H9 (cell line): ENCODE measurements around the gene DENND1A. TPM values are rescaled to one million over a fixed set of nuclear protein-coding genes. Genes with fewer than 3 reads are reported as not detected.

Source experiments
- DNase-seq: peaks from one replicate; pipeline ENCODE4 v3.0.0-alpha.2; 2017
- H2AFZ ChIP-seq: one replicate; pipeline ENCODE4 v1.6.1; 2013; ENCODE audit warnings: mild to moderate bottlenecking, low read length, control low read depth, moderate library complexity
- H2AK5ac ChIP-seq: 2 replicates; pipeline ENCODE4 v1.6.1; 2013; ENCODE audit warnings: low read length, control low read depth, mixed read lengths; ENCODE audit not compliant: insufficient read length
- H2BK120ac ChIP-seq: one replicate; pipeline ENCODE4 v1.6.1; 2013; ENCODE audit warnings: low read depth, mild to moderate bottlenecking, low read length, control low read depth, inconsistent platforms; ENCODE audit not compliant: poor library complexity, severe bottlenecking
- H2BK12ac ChIP-seq: 2 replicates; pipeline ENCODE4 v1.6.1; 2013; ENCODE audit warnings: low read length, control low read depth, mixed read lengths, low read depth; ENCODE audit not compliant: insufficient read length
- H2BK15ac ChIP-seq: 2 replicates; pipeline ENCODE4 v1.6.1; 2013; ENCODE audit warnings: low read depth, low read length, control low read depth
- H2BK20ac ChIP-seq: one replicate; pipeline ENCODE4 v1.6.1; 2013; ENCODE audit warnings: low read depth, mild to moderate bottlenecking, low read length, control low read depth, inconsistent platforms; ENCODE audit not compliant: poor library complexity, severe bottlenecking
- H2BK5ac ChIP-seq: 2 replicates; pipeline ENCODE4 v1.6.1; 2013; ENCODE audit warnings: low read length, control low read depth, mixed read lengths; ENCODE audit not compliant: insufficient read length
- H3K14ac ChIP-seq: 2 replicates; pipeline ENCODE4 v1.6.1; 2013; ENCODE audit warnings: low read length, control low read depth; ENCODE audit not compliant: insufficient read depth
- H3K18ac ChIP-seq: 2 replicates; pipeline ENCODE4 v1.6.1; 2013; ENCODE audit warnings: low read depth, mild to moderate bottlenecking, mixed read lengths, low read length, control low read depth; ENCODE audit not compliant: insufficient read length
- H3K23ac ChIP-seq: 2 replicates; pipeline ENCODE4 v1.6.1; 2013; ENCODE audit warnings: low read length, control low read depth, mixed read lengths, low read depth; ENCODE audit not compliant: insufficient read length
- H3K23me2 ChIP-seq: 2 replicates; pipeline ENCODE4 v1.6.1; 2013; ENCODE audit warnings: low read depth, mild to moderate bottlenecking, mixed read lengths, low read length, control low read depth; ENCODE audit not compliant: insufficient read length, poor library complexity, severe bottlenecking
- H3K27ac ChIP-seq: 2 replicates; pipeline ENCODE4 v1.5.1; 2013; ENCODE audit warnings: low read length, control low read depth, mixed read lengths, low read depth; ENCODE audit not compliant: insufficient read length
- H3K27me3 ChIP-seq: 2 replicates; pipeline ENCODE4 v1.6.1; 2013; ENCODE audit warnings: low read length, control low read depth, inconsistent platforms; ENCODE audit not compliant: insufficient read depth
- H3K4ac ChIP-seq: 2 replicates; pipeline ENCODE4 v1.6.1; 2013; ENCODE audit warnings: low read depth, mild to moderate bottlenecking, control low read depth, inconsistent platforms, low read length, moderate library complexity
- H3K4me1 ChIP-seq: 2 replicates; pipeline ENCODE4 v1.6.1; 2013; ENCODE audit warnings: low read length, control low read depth, inconsistent platforms; ENCODE audit not compliant: insufficient read depth
- H3K4me2 ChIP-seq: 2 replicates; pipeline ENCODE4 v1.6.1; 2013; ENCODE audit warnings: low read length, control low read depth, mixed read lengths; ENCODE audit not compliant: insufficient read length, insufficient read depth
- H3K56ac ChIP-seq: 2 replicates; pipeline ENCODE4 v1.6.1; 2013; ENCODE audit warnings: low read depth, mild to moderate bottlenecking, mixed read lengths, low read length, control low read depth; ENCODE audit not compliant: insufficient read length
- H3K79me1 ChIP-seq: 2 replicates; pipeline ENCODE4 v1.6.1; 2013; ENCODE audit warnings: low read depth, mild to moderate bottlenecking, moderate library complexity, low read length, control low read depth, inconsistent platforms; ENCODE audit not compliant: insufficient read depth, poor library complexity, severe bottlenecking
- H3K79me2 ChIP-seq: 2 replicates; pipeline ENCODE4 v1.6.1; 2013; ENCODE audit warnings: low read length, control low read depth, inconsistent platforms; ENCODE audit not compliant: insufficient read depth
- H3K9ac ChIP-seq: 2 replicates; pipeline ENCODE4 v1.6.1; 2013; ENCODE audit warnings: low read length, control low read depth, mixed read lengths; ENCODE audit not compliant: insufficient read length; ENCODE audit errors: extremely low read depth
- H3K9me3 ChIP-seq: one replicate; pipeline ENCODE4 v1.6.1; 2013; ENCODE audit warnings: low read depth, low read length, inconsistent platforms; ENCODE audit not compliant: control insufficient read depth
- H3T11ph ChIP-seq: one replicate; pipeline ENCODE4 v1.6.1; 2013; ENCODE audit warnings: mild to moderate bottlenecking, low read length, control low read depth, inconsistent platforms
- H4K20me1 ChIP-seq: one replicate; pipeline ENCODE4 v1.6.1; 2013; ENCODE audit not compliant: control insufficient read depth, insufficient read length, insufficient read depth
- H4K5ac ChIP-seq: 2 replicates; pipeline ENCODE4 v1.6.1; 2013; ENCODE audit warnings: low read depth, mild to moderate bottlenecking, mixed read lengths, low read length, control low read depth; ENCODE audit not compliant: insufficient read length
- H4K8ac ChIP-seq: replicated peaks from 2 replicates; pipeline ENCODE4 v1.6.1; 2013; ENCODE audit warnings: low read length, control low read depth, mixed read lengths, low read depth; ENCODE audit not compliant: insufficient read length
- H4K91ac ChIP-seq: 2 replicates; pipeline ENCODE4 v1.6.1; 2013; ENCODE audit warnings: low read depth, mild to moderate bottlenecking, moderate library complexity, mixed read lengths, low read length, control low read depth; ENCODE audit not compliant: insufficient read length
- H3K27ac Mint-ChIP-seq, 3 experiments: 2 replicates in 2 of 3; 3 replicates in 1 of 3; pipeline ENCODE4 v1.8.0; 2020 to 2021; ENCODE audit warnings: mixed read lengths in 3 of 3, mild to moderate bottlenecking in 1 of 3, moderate library complexity in 1 of 3
- H3K27me3 Mint-ChIP-seq: 2 replicates; pipeline ENCODE4 v1.8.0; 2021; ENCODE audit warnings: low read depth, mild to moderate bottlenecking, moderate library complexity, mixed read lengths
- H3K36me3 Mint-ChIP-seq, 3 experiments: 2 replicates in 2 of 3; 3 replicates in 1 of 3; pipeline ENCODE4 v1.8.0; 2020 to 2021; ENCODE audit warnings: low read depth in 3 of 3, mixed read lengths in 3 of 3; ENCODE audit not compliant: insufficient read depth in 1 of 3
- H3K4me1 Mint-ChIP-seq, 2 experiments: 2 replicates each; pipeline ENCODE4 v1.8.0; 2020; ENCODE audit warnings: mixed read lengths in 2 of 2
- H3K4me3 Mint-ChIP-seq, 2 experiments: 2 replicates in 1 of 2; 3 replicates in 1 of 2; pipeline ENCODE4 v1.8.0; 2020 to 2021; ENCODE audit warnings: mild to moderate bottlenecking in 2 of 2, mixed read lengths in 2 of 2, moderate library complexity in 1 of 2
- H3K9me3 Mint-ChIP-seq, 2 experiments: 2 replicates in 1 of 2; 3 replicates in 1 of 2; pipeline ENCODE4 v1.8.0; 2020; ENCODE audit warnings: mild to moderate bottlenecking in 2 of 2, mixed read lengths in 2 of 2, moderate library complexity in 1 of 2
- CTCF ChIP-seq: fragments of 200-600 bp; sonication (generic); conservative IDR thresholded peaks from 3 replicates; pipeline ENCODE4 v1.8.0; 2021; ENCODE audit warnings: antibody characterized with exemption, mild to moderate bottlenecking
- total RNA-seq: library from RNA; stranded (reverse); gene quantifications from 2 replicates; pipeline ENCODE4 v1.2.1, GENCODE V29; 2021

Gene DENND1A
- total RNA-seq, 1 experiment from 2014 or later, result 20.4 TPM

DNA sequence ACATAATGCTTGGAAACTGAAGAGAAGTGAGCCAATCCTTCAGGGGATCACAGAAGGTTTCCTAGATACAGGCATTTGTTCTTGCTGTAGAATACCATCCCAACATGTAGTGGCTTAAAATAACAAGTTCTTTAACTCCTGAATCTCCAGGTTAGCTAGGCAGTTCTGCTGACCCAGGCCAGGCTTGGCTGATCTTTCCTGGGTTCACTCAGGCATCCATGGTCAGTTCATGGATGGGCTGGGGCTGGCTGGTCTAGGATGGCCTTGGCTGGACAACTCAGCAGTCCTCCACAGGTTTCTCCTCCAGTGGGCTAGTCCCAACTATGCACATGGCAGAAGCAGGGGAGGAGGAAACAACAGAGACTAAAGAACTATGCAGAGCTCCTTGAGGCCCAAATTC lies 37.4 kb upstream of the DENND1A start:
- Mint-ChIP-seq H3K36me3 (no peaks in the 10 kb centered on the region), H3K4me3 (no peak overlapping the region), H3K9me3 (no peaks in the 10 kb centered on the region), H3K27ac (no peak overlapping the region), H3K4me1 (no peaks in the 10 kb centered on the region), H3K27me3 (peaks cover 36% of the 10 kb centered on the region)
- Histone ChIP-seq H2BK12ac (no peak overlapping the region), H3K14ac (no peak overlapping the region), H3K4ac (no peak overlapping the region), H4K91ac (no peak overlapping the region), H3K18ac (no peak overlapping the region), H3T11ph (no peak overlapping the region), H2AFZ (no peak overlapping the region), H4K5ac (no peak overlapping the region), H2BK20ac (no peak overlapping the region), H3K4me2 (no peak overlapping the region), H3K9ac (no peak overlapping the region), H4K20me1 (no peaks in the 10 kb centered on the region), H2BK5ac (no peak overlapping the region), H4K8ac (no peak overlapping the region), H3K56ac (no peak overlapping the region), H2BK120ac (no peak overlapping the region), H3K79me1 (no peaks in the 10 kb centered on the region), H3K23me2 (no peaks in the 10 kb centered on the region), H2AK5ac (no peak overlapping the region), H3K9me3 (peaks cover 3% of the 10 kb centered on the region), H3K27ac (no peak overlapping the region), H3K79me2 (no peaks in the 10 kb centered on the region), H3K23ac (no peak overlapping the region), H3K27me3 (no peaks in the 10 kb centered on the region), H2BK15ac (no peak overlapping the region), H3K4me1 (no peaks in the 10 kb centered on the region; the same call in 1 of the 2 replicates)
- DNase-seq, result no peak
- TF ChIP-seq CTCF, result no peak
